Measurements from ENCODE around the gene GPR75. TPM values are rescaled to one million over a fixed set of nuclear protein-coding genes. Genes with fewer than 3 reads are reported as not detected.

Gene GPR75
- 0.35 and 0.77 TPM in 2 replicates for total RNA-seq

GRCh38 chr2:53859206-53860181, at the start of gene GPR75:
GPR75 (minus strand) TSS chr2:53859967; CDS start chr2:53854756, 5,211 bp downstream.

Other genes starting within 250 kb of the GPR75 start
- 0.09 and 2.7 TPM in 2 replicates for gene CHAC2, start 92.2 kb downstream of the GPR75 start, total RNA-seq
- gene ASB3, start 73.0 kb downstream of the GPR75 start, total RNA-seq, result 10.0 and 13.5 TPM in 2 replicates
- gene ERLEC1, start 72.9 kb downstream of the GPR75 start, total RNA-seq, result 122 TPM in 2 replicates
- gene PSME4, start 111.0 kb upstream of the GPR75 start, total RNA-seq, result 15.9 and 20.9 TPM in 2 replicates